Fibroblast of lung (primary cell): ENCODE data around the gene SH3GL3. TPM values are rescaled to one million over a fixed set of nuclear protein-coding genes. Genes with fewer than 3 reads are reported as not detected.

Experiments
- DNase-seq, 2 donors: peaks; one replicate each; pipeline versions ENCODE4 v3.0.0 to v3.0.0-alpha.2; 2010; ENCODE audit warnings: low read depth in 2 of 2
- H2AFZ ChIP-seq: 2 replicates; pipeline ENCODE4 v1.5.1; 2012; ENCODE audit warnings: low read length, control low read depth, inconsistent platforms
- H3K27ac ChIP-seq: 2 replicates; pipeline ENCODE4 v1.5.1; 2011; ENCODE audit warnings: low read length, control low read depth; ENCODE audit not compliant: insufficient read depth
- H3K27me3 ChIP-seq: 2 replicates; pipeline ENCODE4 v1.5.1; 2011; ENCODE audit warnings: mild to moderate bottlenecking, low read length; ENCODE audit not compliant: control insufficient read depth, insufficient read depth
- H3K36me3 ChIP-seq: 2 replicates; pipeline ENCODE4 v1.5.1; 2011; ENCODE audit warnings: low read length; ENCODE audit not compliant: control insufficient read depth, insufficient read depth
- H3K4me1 ChIP-seq: 2 replicates; pipeline ENCODE4 v1.5.1; 2011; ENCODE audit warnings: low read length; ENCODE audit not compliant: control insufficient read depth, insufficient read depth; ENCODE audit errors: extremely low read depth
- H3K4me2 ChIP-seq: 2 replicates; pipeline ENCODE4 v1.5.1; 2011; ENCODE audit warnings: low read length, control low read depth; ENCODE audit not compliant: insufficient read depth; ENCODE audit errors: extremely low read depth
- H3K4me3 ChIP-seq, 4 experiments: fragments of 200-600 bp in 1 of 4; sonication (generic) in 1 of 4; replicated peaks in 1 of 4; 2 replicates each; pipeline ENCODE4 v1.5.1; 2011 to 2016; ENCODE audit warnings: low read length in 4 of 4, low read depth in 3 of 4, mild to moderate bottlenecking in 3 of 4, control low read depth in 2 of 4, inconsistent platforms in 1 of 4, mixed read lengths in 1 of 4; ENCODE audit not compliant: insufficient read depth in 1 of 4; ENCODE audit errors: control extremely low read depth in 1 of 4
- H3K79me2 ChIP-seq: 2 replicates; pipeline ENCODE4 v1.5.1; 2012; ENCODE audit warnings: mild to moderate bottlenecking, low read length, inconsistent platforms; ENCODE audit not compliant: control insufficient read depth, insufficient read depth
- H3K9ac ChIP-seq: 2 replicates; pipeline ENCODE4 v1.5.1; 2011; ENCODE audit warnings: mild to moderate bottlenecking, low read length, control low read depth; ENCODE audit not compliant: insufficient read depth
- H3K9me3 ChIP-seq: 2 replicates; pipeline ENCODE4 v1.5.1; 2012; ENCODE audit warnings: low read depth, low read length; ENCODE audit not compliant: control insufficient read depth, insufficient read depth
- H4K20me1 ChIP-seq: 2 replicates; pipeline ENCODE4 v1.5.1; 2011; ENCODE audit warnings: low read length; ENCODE audit not compliant: control insufficient read depth, insufficient read depth; ENCODE audit errors: extremely low read depth
- EZH2 ChIP-seq: IDR thresholded peaks from 2 replicates; pipeline ENCODE4 v1.5.1; 2012; ENCODE audit warnings: low read length, control low read depth, mild to moderate bottlenecking; ENCODE audit errors: missing control alignments
- polyA plus RNA-seq, 2 donors: library from polyadenylated mRNA; depleted of rRNA in 1 of 2; stranded (reverse) in 1 of 2; unstranded in 1 of 2; fragments of >200 nt; gene quantifications; 2 replicates each; pipeline ENCODE4 v1.2.1, GENCODE V29; 2011 to 2012; ENCODE audit warnings: missing spikeins in 1 of 2
- total RNA-seq: library from RNA; depleted of rRNA; stranded (reverse); fragments of >200 nt; gene quantifications from 2 replicates; pipeline ENCODE4 v1.2.1, GENCODE V29; 2014
- TF ChIP-seq, protein P1 (sequence below), 2 donors: IDR thresholded peaks in 1 of 2; conservative IDR thresholded peaks in 1 of 2; 1 replicate in 1 of 2; 2 replicates in 1 of 2; pipeline ENCODE4 v1.5.1; 2011 to 2012; ENCODE audit warnings: low read length in 2 of 2, control low read depth in 1 of 2, inconsistent platforms in 1 of 2, low read depth in 1 of 2, mild to moderate bottlenecking in 1 of 2

The SH3GL3 gene
- total and polyA plus RNA-seq, 2 donors (not counting 1 experiment from before 2014, with no cell fraction given), result under 0.01 to 0.05 TPM

DNA sequence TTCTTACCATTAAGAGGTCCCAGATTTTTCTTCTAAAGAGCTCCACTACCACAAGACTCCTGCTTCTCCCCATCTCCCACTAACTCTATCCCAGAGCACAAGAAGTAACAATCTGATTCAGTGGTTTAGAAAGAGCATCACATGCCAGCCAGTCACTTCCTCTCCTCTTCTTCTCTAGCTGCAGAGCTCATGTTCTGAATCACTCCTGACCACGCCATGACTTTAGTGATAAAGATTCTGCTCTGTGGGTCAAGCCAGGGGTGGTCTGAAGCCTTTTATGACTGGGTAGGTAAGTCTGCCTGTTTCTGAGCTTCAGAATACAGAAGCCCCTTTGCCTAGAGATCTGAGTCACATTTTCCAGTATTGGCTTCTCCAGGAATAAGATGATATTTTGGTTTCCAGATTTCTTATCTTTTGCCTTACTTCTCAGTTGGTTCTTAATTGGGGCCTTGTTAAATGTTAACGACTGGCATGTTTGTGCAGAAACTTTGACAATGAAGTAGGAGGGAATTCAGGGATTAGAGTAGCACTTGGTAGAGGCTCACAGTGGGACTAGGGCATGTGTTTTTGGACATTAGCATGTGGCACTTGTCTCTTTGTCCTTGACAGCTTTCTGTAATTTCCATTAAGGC is 179.1 kb downstream of the SH3GL3 start:
- Histone ChIP-seq H3K9me3 (no peaks in the 10 kb centered on the region), H4K20me1 (no peaks in the 10 kb centered on the region), H3K36me3 (no peaks in the 10 kb centered on the region), H3K4me2 (no peak overlapping the region), H3K4me1 (no peaks in the 10 kb centered on the region), H3K9ac (no peak overlapping the region), H3K4me3 (no peak overlapping the region), H3K27me3 (no peaks in the 10 kb centered on the region), H3K79me2 (no peaks in the 10 kb centered on the region), H2AFZ (no peak overlapping the region), H3K27ac (no peak overlapping the region)
- DNase-seq, result peak in 1 of 2 donors; percentile 34
- TF ChIP-seq EZH2, result no peak
- TF ChIP-seq, protein P1, sequence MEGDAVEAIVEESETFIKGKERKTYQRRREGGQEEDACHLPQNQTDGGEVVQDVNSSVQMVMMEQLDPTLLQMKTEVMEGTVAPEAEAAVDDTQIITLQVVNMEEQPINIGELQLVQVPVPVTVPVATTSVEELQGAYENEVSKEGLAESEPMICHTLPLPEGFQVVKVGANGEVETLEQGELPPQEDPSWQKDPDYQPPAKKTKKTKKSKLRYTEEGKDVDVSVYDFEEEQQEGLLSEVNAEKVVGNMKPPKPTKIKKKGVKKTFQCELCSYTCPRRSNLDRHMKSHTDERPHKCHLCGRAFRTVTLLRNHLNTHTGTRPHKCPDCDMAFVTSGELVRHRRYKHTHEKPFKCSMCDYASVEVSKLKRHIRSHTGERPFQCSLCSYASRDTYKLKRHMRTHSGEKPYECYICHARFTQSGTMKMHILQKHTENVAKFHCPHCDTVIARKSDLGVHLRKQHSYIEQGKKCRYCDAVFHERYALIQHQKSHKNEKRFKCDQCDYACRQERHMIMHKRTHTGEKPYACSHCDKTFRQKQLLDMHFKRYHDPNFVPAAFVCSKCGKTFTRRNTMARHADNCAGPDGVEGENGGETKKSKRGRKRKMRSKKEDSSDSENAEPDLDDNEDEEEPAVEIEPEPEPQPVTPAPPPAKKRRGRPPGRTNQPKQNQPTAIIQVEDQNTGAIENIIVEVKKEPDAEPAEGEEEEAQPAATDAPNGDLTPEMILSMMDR (conservative IDR thresholded peaks at IDR 0.05 in 1 of 2, IDR thresholded peaks at IDR 0.05 in 1 of 2; ENCODE audit: low read depth in 1 of 2, low read length in 2 of 2), result no peak

DNA sequence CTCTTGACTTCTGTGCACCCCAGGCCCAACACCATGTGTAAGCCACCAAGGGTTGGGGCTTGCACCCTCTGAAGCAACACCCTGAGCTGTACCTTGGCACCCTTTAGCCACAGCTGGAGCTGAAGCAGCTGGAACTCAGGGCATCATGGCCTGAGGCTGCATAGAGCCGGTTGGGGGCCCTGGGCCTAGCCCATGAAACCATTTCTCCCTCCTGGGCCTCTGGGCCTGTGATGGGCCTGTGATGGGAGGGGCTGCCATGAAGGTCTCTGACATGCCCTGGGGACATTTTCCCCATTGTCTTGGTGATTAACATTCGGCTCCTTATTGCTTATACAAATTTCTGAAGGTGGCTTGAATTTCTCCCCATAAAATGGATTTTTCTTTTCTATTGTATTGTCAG is 184.4 kb downstream of the SH3GL3 start:
- Histone ChIP-seq H3K79me2 (no peaks in the 10 kb centered on the region), H2AFZ (no peak overlapping the region), H3K4me1 (no peaks in the 10 kb centered on the region), H3K9ac (no peak overlapping the region), H3K4me3 (no peak overlapping the region), H3K27ac (no peak overlapping the region), H3K36me3 (no peaks in the 10 kb centered on the region), H3K4me2 (no peak overlapping the region), H4K20me1 (no peaks in the 10 kb centered on the region), H3K9me3 (no peaks in the 10 kb centered on the region), H3K27me3 (no peaks in the 10 kb centered on the region)
- TF ChIP-seq, protein P1 (conservative IDR thresholded peaks at IDR 0.05 in 1 of 2, IDR thresholded peaks at IDR 0.05 in 1 of 2; ENCODE audit: low read depth in 1 of 2, low read length in 2 of 2), result no peak
- TF ChIP-seq EZH2, result no peak
- DNase-seq, result no peak

DNA sequence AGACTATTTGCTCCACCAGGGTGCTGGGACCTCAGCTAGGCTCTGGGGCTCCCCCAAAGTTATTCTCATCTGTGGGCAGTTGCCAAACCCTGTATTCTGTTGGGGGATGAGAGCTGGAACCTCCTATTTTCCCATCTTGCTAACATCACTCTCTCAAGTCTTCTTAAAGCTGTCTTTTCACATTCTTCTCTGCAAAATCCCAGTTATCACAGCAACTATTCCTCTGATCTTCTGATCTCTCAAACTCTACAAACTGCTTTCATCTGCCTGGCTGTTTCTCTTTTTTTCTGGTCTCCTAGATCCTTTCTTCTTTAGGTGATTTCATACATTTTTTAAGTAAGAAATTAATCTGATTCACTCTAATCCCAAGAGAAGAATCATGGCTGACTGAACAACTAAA is 196.1 kb downstream of the SH3GL3 start:
- no peak overlapping the region for H2AFZ ChIP-seq
- H3K4me1 ChIP-seq, result no peaks in the 10 kb centered on the region
- TF ChIP-seq EZH2, result no peak
- TF ChIP-seq, protein P1 (conservative IDR thresholded peaks at IDR 0.05 in 1 of 2, IDR thresholded peaks at IDR 0.05 in 1 of 2; ENCODE audit: low read depth in 1 of 2, low read length in 2 of 2), result no peak
- no peak for DNase-seq
- H3K9ac ChIP-seq, result no peak overlapping the region
- no peak overlapping the region for H3K27ac ChIP-seq
- H4K20me1 ChIP-seq, result no peaks in the 10 kb centered on the region
- no peaks in the 10 kb centered on the region for H3K79me2 ChIP-seq
- H3K36me3 ChIP-seq, result no peaks in the 10 kb centered on the region
- H3K4me2 ChIP-seq, result no peak overlapping the region
- H3K9me3 ChIP-seq, result no peaks in the 10 kb centered on the region
- no peaks in the 10 kb centered on the region for H3K27me3 ChIP-seq
- no peak overlapping the region for H3K4me3 ChIP-seq
